NCI-H2029 (cell line): ENCODE results near the gene RANBP6.

Experiments
- DNase-seq: peaks from one replicate; lab custom pipeline; 2025; lab: John Stamatoyannopoulos, UW

RANBP6 gene

GRCh38 chr9:6007058-6007769 lies 8.2 kb downstream of the RANBP6 start:
- no peak for DNase-seq

GRCh38 chr9:6006749-6007057 lies 8.7 kb downstream of the RANBP6 start:
- peak; percentile 53 for DNase-seq

- no peak for DNase-seq
Measured at GRCh38 chr9:6000955-6001354, 14.5 kb downstream of the RANBP6 start.

- DNase-seq, result no peak
Measured at GRCh38 chr9:5999443-6000101, 15.9 kb downstream of the RANBP6 start.

GRCh38 chr9:5994493-5994892 lies 20.9 kb downstream of the RANBP6 start:
- no peak for DNase-seq

GRCh38 chr9:5988265-5988664 lies 27.2 kb downstream of the RANBP6 start:
- no peak for DNase-seq

- DNase-seq, result no peak
Measured at GRCh38 chr9:5983042-5983441, 32.4 kb downstream of the RANBP6 start.

GRCh38 chr9:5982317-5982716 lies 33.1 kb downstream of the RANBP6 start:
- no peak for DNase-seq

- no peak for DNase-seq
Measured at GRCh38 chr9:5978523-5978922, 36.9 kb downstream of the RANBP6 start.

GRCh38 chr9:5976674-5977397 lies 38.6 kb downstream of the RANBP6 start:
- DNase-seq, result no peak

GRCh38 chr9:5971740-5972139 lies 43.7 kb downstream of the RANBP6 start:
- DNase-seq, result no peak
